DMS153 treated with DMSO at 0.1 percent for 48 hours (cell line): Measurements from ENCODE around the gene SRSF7.
"Not testable (repeated sequence)": the region's sequence is repeated elsewhere in the genome, so short reads cannot be mapped to it uniquely, and the experiment has no call there.

Experiments
- DNase-seq: peaks from one replicate; lab custom pipeline; 2025; ENCODE audit not compliant: unreplicated experiment; lab: John Stamatoyannopoulos, UW

SRSF7 gene

DNA sequence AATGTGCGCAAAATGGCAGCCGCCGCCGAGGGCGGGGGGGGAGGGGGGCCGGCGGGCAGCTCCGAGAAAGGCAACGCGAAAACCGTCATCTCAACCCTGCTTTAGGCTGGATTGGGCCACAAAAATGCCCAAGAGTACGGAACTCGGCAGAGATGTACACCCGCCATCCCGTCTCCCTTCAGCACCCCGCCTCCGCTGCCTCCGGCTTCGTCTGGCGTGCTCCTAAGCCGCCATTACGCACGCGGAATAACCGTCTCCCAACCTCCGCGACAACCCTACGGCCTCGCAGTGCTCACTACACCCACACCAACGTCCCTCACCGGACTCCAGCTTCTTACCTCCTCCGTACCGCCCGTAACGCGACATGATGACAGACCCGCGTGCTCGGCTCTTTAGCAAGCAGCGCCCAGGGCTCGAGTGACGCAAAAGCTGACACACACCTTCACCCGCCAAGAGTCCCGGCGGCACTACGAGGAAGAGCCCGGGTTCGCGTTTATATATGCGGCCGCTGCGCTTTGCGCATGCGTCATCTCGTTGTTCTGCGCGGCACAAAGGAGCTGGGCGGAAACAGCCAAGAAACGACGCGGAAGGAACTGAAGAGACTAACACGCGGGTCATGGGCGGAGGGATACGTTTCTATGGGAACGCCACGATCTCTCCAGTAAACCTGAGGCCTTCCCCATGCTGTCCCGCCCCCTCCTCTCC lies at the start of gene SRSF7:
Gene SRSF7, minus strand, starts transcription at position 471 of the 705 bp plus-strand sequence. Its CDS starts 105 bp downstream, at position 366.
- DNase-seq = peak; percentile 96

DNA sequence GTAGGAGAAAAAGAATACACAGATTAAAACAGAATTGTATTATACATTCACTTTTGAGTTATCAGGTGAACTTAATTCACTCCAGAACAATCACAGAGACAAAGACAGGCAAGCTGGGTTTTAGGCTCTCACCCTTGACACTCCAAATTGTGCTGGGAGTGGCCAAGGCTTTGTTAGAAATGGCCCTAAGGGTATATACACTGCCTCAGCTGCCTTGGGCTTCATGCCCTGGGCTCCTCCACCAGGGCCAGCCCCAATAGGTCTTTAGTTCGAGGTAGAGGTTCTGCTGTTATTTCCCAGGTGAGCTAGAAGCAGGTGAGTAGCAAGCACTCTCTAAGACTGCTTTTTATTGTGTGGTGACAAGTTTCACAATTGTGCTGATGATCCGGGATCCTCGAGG lies 46.8 kb upstream of the SRSF7 start:
- no peak for DNase-seq

DNA sequence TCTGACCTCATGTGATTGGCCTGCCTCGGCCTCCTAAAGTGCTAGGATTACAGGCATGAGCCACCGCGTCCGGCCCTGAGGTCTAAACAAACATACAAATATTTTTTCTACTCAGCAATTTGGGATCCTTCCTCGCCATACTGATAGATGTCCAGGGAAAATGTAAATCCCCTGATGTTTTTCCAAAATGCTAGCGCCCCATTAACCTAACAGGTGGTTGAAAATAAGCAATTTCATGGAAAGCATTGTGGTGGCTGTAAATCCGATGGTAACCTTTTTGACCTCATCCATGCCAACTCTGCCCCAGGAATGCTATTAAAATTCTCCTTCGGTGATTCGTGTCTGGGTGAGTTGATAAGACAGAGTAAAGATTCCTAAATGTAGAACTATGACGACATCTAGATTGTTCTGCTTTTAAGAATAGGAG lies 46.1 kb upstream of the SRSF7 start:
- no peak for DNase-seq

DNA sequence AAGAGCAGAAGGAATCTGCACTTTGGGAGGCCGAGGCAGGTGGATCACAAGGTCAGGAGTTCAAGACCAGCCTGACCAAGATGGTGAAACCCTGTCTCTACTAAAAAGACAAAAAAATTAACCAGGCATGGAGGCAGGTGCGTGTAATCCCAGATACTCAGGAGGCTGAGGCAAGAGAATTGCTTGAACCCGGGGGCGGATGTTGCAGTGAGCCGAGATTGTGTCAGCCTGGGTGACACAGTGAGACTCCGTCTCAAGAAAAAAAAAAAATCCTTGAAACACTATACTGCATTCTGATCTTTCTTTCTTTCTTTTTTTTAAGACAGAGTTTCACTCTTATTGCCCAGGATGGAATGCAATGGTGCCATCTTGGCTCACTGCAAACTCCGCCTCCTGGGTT lies 43.9 kb upstream of the SRSF7 start:
- not testable (repeated sequence) for DNase-seq

DNA sequence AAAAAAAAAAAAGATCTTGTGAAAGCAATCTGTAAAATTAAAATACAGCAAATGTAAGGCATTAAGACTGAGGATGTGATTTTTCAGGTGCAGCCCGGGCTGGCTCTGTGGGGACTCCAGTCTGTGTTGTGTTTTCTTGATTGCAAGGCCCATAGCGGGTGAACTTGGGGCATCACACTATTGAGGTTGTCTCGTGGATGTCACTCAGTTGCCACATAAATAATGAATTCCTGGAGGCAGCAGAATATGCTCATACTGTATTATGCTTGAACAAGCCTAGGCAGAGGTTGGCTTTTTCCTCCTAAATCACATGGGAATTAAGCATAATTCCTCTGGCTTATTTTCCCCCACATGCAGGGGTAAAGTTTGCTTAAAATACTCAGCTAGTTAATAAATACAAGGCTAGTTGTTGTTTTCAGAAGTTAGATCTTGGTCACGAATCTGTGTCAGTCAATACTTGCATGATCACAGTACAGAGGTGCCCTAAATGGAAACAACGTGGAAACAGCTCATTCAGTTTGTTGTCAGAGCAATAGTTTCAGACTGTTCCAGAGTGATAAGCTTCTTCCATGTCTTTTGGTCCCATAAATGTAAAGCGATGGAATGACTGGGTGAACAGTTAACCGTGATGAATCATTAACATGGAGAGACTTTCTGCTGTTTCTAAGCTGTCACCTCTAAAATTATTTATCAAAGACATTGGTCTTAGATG lies 43.2 kb upstream of the SRSF7 start:
- no peak for DNase-seq

DNA sequence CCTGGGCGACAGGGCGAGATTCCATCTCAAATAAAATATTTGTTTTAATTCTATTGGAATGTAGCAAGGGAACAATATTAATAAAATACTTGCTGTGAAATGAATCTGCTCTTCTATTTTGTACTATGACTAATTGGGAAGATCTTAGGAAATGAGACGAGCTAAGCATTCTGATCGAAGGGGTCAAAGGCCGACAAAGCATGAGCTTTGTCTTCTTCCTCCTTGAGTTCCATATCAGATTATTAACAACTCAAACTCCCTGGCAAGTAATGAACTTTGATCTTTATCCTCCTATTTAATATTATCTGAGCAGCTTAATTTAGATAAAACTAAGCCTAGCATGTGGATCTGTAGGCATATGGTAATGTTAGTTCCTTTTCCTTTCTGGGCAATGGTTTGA lies 42.4 kb upstream of the SRSF7 start:
- no peak for DNase-seq

DNA sequence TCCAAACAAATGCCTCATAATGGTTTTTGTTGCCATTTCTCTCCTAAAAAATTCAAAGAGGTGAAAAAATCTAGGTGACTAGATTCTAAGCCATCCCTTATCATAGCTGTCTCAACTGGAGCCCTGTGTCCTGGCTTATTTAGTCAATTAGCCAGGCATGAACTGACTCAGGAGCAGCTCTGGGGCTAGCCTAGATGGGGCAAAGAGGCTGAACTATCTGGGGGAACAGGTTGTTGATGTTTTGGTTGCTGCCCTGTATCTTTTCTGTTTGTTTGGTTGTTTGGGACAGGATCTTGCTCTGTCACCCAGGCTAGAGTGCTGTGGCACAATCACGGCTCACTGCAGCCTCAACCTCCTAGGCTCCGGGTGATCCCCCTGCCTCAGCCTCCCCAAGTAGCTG lies 41.6 kb upstream of the SRSF7 start:
- no peak for DNase-seq

DNA sequence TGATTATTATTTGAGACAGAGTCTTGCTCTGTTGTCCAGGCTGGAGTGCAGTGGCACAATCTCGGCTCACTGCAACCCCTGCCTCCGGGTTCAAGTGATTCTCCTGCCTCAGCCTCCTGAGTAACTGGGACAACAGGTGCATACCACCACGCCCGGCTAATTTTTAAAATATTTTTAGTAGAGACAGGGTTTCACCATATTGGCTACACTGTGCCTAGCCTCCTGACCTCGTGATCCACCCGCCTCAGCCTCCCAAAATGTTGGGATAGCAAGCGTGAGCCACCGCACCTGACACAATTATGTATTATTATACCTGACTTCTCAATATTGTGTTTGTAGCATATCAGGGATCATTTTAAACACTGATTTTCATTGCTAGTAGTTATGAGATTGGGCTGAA lies 41.2 kb upstream of the SRSF7 start:
- DNase-seq = not testable (repeated sequence)

DNA sequence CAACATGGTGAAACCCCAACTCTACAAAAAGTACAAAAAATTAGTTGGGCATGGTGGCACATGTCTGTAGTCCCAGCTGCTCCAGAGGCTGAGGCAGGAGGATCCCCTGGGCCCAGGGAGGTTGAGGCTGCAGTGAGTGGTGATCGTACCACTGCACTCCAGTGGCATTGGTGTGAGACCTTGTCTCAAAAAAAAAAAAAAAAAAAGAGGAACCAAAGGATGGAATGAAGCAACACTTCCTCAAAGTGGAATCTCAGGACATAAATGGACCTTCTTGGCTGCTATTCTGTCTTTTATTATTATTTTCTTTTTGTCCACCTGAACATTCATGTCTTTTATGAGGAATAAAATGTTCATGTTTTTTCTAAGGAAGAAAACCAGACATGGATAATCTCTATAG lies 40.6 kb upstream of the SRSF7 start:
- no peak for DNase-seq

DNA sequence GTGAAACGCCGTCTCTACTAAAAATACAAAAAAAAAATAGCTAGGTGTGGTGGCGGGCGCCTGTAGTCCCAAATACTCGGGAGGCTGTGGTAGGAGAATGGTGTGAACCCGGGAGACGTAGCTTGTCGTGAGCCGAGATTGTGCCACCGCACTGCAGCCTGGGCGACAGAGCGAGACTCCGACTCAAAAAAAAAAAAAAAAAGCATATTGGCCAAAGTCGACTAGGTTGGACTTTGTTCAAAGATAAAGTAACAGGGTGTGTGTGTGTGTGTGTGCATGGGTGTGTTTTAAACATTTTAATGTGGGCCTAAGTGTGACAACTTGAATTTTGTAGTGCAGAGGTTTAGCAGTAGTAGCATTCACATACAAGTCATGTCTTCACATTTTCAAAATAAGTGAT lies 38.5 kb upstream of the SRSF7 start:
- DNase-seq = no peak

DNA sequence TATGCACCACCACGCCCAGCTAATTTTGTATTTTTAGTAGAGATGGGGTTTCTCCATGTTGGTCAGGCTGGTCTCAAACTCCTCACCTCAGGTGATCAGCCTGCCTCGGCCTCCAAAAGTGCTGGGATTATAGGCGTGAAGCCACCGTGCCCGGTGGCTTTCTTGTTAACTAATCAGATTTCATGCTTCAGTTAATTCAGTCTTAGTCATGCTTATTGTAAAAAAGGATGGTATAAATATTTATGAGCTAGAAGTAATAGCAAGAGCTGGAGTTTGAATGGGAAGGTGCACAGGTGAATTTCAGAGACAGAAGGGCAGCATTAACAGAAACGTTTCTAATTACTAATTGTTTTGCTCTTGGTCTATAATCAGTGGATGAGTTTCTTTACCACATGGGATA lies 37.1 kb upstream of the SRSF7 start:
- DNase-seq = no peak

DNA sequence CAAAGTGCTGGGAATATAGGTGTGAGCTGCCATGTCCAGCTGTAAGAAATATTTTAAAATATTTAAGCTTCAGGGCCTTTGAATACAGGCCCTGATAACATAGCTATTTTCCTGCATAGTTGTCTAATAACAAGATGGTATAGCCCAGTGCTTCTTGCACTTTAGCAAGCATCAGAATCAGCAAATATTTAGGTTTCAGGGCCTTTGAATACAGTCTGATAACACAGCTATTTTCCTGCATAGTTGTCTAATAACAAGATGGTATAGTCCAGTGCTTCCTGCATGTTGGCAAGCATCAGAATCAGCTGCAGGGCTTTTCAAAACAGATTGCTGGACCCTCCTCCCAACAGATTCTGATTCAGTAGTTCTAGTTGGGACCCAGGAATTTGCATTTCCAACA lies 32.4 kb upstream of the SRSF7 start:
- DNase-seq = no peak

DNA sequence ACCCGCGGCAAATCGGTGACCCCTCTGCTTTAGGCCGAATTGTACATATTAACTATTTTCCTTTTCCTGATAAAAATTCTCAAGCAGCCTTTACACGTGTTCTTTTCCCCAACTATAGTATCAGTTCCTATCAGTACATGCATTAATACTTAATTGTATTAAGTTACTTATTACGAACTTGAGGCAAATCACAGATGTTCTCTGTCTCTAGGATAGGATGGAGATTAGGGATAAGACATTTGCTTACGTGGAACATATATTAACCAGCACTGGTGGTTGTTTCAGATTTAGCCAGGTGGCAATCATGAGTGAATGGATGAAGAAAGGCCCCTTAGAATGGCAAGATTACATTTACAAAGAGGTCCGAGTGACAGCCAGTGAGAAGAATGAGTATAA lies 27.5 kb upstream of the SRSF7 start:
- DNase-seq = no peak

DNA sequence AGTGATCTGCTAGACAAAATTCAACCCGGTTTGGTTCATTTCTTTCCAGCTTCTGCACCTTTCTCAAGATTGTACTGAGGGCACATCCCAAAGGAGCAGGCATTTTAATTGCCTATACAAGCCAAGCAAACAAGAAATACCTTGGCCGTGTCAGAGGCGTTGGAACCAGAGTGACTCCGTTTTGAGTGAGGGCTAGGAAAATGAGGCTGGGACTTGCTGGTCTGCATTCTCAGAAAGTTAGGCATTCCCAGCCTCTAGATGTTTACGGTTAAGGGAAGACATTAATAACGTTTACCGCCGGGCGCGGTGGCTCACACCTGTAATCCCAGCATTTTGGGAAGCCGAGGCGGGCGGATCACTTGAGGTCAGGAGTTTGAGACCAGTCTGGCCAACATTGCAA lies 25.4 kb upstream of the SRSF7 start:
- DNase-seq = no peak

DNA sequence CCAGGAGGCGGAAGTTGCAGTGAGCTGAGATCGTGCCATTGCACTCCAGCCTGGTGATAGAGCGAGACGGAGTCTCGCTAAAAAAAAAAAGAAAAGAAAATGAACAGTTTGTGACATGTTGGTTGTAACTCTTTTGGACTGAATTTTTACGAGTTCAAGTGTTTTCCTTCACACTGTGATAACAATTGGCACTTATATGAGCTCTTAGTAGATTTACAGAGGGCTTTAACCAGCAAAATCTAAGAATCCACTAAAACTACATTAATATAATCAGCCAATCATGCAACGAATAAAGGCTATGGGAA lies 24.7 kb upstream of the SRSF7 start:
- DNase-seq = no peak

DNA sequence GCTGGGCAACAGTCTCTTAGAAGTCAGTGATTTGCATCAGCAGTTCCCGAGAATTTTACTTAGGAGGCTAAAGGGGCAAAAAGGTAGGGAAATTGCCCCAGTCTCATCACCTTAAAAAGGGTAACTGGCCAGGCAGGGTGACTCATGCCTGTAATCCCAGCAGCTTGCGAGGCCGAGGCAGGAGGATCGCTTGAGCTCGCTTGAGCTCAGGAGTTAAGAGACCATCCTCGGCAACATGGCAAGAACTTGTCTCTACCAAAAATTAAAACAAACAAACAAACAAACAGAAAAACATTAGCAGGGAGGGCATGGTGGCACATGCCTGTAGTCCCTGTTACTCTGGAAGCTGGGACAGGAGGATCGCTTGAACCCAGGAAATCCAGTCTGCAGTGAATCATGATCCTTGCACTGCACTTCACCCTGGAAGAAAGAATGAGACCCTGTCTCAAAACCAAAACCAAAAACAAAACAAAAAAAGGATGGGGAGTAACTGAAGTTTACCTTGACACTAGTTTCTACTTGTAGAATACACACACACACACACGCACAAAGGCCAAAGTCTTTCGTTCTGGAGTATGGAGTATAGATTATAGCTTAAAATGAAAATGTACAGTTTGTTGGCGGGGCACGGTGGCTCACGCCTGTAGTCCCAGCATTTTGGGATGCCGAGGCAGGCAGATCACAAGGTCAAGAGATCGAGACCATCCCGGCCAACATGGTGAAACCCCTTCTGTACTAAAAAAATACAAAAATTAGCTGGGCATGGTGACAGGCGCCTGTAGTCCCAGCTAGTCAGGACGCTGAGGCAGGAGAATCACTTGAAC lies 24.1 kb upstream of the SRSF7 start:
- no peak for DNase-seq

DNA sequence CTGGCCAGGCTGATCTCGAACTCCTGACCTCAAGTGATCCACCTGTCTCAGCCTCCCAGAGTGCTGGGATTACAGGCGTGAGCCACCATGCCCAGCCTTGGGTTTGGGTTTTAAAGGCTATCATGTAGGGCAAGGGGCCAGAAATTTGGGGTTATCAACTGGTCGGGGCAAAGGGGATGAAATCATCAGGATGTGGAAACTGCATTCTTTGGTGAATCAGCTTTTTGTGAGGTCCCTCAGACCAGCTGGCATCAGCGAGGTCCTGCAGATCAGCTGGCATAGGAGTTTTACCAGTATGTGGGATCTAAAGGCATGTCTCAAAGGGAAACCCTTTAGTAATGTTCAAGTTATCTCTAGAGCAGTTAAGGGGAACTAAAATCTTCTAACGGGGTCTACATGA lies 20.5 kb upstream of the SRSF7 start:
- DNase-seq = no peak

DNA sequence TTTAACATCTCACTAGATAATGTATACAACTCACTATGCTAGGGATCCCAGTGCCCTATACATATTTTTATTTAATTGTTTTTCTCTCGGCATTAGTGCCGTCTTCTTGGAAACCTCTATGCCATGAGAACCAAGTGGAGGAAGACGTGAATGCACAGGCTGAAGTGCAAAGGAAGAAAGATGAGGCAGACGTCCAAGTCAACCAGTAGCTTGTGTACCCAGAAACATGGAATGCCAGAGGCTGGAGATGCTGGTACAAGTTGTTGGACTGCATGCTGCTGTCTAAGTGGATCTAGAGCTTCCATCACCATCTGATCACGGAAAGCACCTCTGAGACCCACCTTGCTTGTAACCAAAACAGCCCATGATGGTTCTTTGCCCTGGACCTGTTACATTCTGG lies 14.4 kb upstream of the SRSF7 start:
- no peak for DNase-seq

DNA sequence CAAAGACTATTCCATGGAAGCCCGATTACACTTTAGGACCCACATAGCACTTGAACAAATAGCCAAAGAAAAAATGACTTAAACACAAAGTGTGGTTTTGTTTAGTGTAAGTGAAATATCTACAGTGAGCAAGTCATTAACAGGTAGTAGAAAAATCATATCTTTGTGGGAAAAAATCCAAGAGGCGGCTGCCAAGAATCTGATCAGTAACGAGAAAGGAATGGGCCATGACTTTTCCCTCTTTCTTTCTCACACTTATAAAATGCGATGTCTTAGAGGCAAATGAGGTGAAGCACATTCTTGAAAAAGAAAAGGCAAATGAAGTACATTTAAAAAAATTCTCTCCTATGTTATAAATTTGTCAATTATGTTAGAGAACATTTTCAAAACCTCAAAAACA lies 14.0 kb upstream of the SRSF7 start:
- DNase-seq = no peak

DNA sequence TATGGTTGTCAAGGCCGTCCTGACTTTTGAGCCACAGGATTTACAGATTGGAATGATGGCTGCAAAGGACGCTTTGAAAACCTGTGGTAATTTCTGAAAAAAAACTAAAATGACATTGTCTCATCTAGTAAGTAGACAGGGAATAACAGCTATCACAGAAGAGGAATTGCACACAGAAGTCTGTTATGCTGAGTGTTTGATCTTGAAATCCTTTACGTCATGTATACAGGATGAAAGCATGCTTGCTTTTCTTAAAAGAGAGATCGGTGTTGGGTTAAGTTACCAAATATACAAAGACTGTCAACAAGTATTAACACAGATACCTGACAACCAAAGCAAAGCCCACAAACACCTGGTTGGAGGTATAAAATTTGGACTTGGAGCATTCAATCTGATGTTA lies 12.6 kb upstream of the SRSF7 start:
- no peak for DNase-seq

DNA sequence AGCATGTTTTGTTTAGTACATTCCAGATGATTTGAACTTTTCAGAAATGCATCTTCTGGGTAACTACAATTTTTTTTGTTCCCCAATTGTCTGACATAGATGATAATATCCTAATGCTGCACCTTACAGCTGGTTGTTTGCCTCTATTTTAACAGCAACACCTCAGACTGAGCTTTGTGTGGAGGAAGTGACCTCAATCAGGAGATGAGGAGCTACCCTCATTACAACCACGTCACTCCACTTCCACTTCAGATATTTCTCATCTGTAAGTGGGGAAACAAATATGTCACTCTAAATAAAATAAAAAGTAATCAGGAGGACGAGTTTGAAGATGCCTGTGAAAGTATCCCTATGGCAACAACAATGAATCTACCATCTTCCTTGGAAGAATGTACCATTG lies 12.1 kb upstream of the SRSF7 start:
- DNase-seq = no peak

DNA sequence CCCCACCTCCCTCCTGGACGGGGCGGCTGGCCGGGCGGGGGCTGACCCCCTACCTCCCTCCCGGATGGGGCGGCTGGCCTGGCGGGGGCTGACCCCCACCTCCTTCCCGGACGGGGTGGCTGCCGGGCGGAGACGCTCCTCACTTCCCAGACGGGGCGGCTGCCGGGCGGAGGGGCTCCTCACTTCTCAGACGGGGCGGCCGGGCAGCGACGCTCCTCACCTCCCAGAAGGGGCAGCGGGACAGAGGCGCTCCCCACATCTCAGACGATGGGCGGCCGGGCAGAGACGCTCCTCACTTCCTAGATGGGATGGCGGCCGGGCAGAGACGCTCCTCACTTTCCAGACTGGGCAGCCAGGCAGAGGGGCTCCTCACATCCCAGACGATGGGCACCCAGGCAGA lies 4.7 kb upstream of the SRSF7 start:
- DNase-seq = not testable (repeated sequence)
